Thymus (tissue), 11 donors: ENCODE results near the gene GALT. TPM values are rescaled to one million over a fixed set of nuclear protein-coding genes. Genes with fewer than 3 reads are reported as not detected.

Experiments
- DNase-seq, 9 donors: peaks; one replicate each; pipeline ENCODE4 v3.0.0-alpha.2; 2013; ENCODE audit warnings: low spot score in 9 of 9, low read depth in 6 of 9, missing footprints in 1 of 9
- H3K27ac ChIP-seq, 2 donors: one replicate each; pipeline ENCODE4 v1.5.1; 2013; ENCODE audit warnings: control low read depth in 1 of 2, low read depth in 1 of 2, low read length in 1 of 2, mild to moderate bottlenecking in 1 of 2, moderate library complexity in 1 of 2
- H3K27me3 ChIP-seq, 2 donors: one replicate each; pipeline ENCODE4 v1.5.1; 2013; ENCODE audit warnings: low read length in 1 of 2; ENCODE audit not compliant: control insufficient read depth in 2 of 2, insufficient read depth in 1 of 2
- H3K36me3 ChIP-seq, 2 donors: one replicate each; pipeline ENCODE4 v1.5.1; 2013; ENCODE audit warnings: low read length in 1 of 2, mild to moderate bottlenecking in 1 of 2, moderate library complexity in 1 of 2; ENCODE audit not compliant: control insufficient read depth in 2 of 2, insufficient read depth in 2 of 2
- H3K4me1 ChIP-seq, 2 donors: one replicate each; pipeline ENCODE4 v1.5.1; 2013; ENCODE audit warnings: low read length in 2 of 2; ENCODE audit not compliant: control insufficient read depth in 2 of 2, insufficient read depth in 2 of 2
- H3K4me3 ChIP-seq, 2 donors: one replicate each; pipeline ENCODE4 v1.5.1; 2013; ENCODE audit warnings: low read length in 2 of 2, control low read depth in 1 of 2, mild to moderate bottlenecking in 1 of 2
- H3K9me3 ChIP-seq, 2 donors: one replicate each; pipeline ENCODE4 v1.5.1; 2013; ENCODE audit warnings: low read length in 1 of 2, mild to moderate bottlenecking in 1 of 2; ENCODE audit not compliant: control insufficient read depth in 2 of 2, insufficient read depth in 1 of 2
- WGBS: extraction: QIAGEN DNeasy Blood & Tissue Kit; methylation state at CpG from one replicate; pipeline ENCODE4 v1.1.7; 2013; 5-methylcytosine and 5-hydroxymethylcytosine counted together
- polyA plus RNA-seq: library from polyadenylated mRNA; stranded (reverse); fragments of 200-250 nt; gene quantifications from one replicate; pipeline ENCODE4 v1.2.3, GENCODE V29; 2013
- total RNA-seq: library from RNA; stranded (reverse); fragments of 120-200 nt; gene quantifications from one replicate; pipeline ENCODE4 v1.2.4, GENCODE V29; 2013
- donor health status: healthy.

GALT gene
- total and polyA plus RNA-seq, 2 donors = 34.5 to 61.8 TPM

- no peaks in the 10 kb centered on the region for H3K9me3 ChIP-seq
- no peak for DNase-seq
- H3K4me1 ChIP-seq = peaks cover 9 to 36% of the 10 kb centered on the region in 2 donors
- no peaks in the 10 kb centered on the region for H3K27me3 ChIP-seq
- H3K4me3 ChIP-seq = peak overlapping the region; percentile 74 to 83
- peaks cover 14 to 35% of the 10 kb centered on the region in 2 donors for H3K36me3 ChIP-seq
- H3K27ac ChIP-seq = no peak overlapping the region
- WGBS = 92% methylated on average over 10 of the region's 10 CpGs
Observed at GRCh38 chr9:34647651-34648050, 1.2 kb downstream of the GALT start.

GRCh38 chr9:34648673-34649072 is 2.2 kb downstream of the GALT start:
- Histone ChIP-seq H3K4me1 (peaks cover 9 to 42% of the 10 kb centered on the region in 2 donors), H3K4me3 (no peak overlapping the region), H3K27ac (no peak overlapping the region), H3K27me3 (no peaks in the 10 kb centered on the region), H3K36me3 (peaks cover 14 to 35% of the 10 kb centered on the region in 2 donors), H3K9me3 (no peaks in the 10 kb centered on the region)
- DNase-seq = no peak
- over 99% methylated on average over 8 of the region's 8 CpGs for WGBS

- Histone ChIP-seq H3K9me3 (no peaks in the 10 kb centered on the region), H3K36me3 (peaks cover 14 to 35% of the 10 kb centered on the region in 2 donors), H3K27me3 (no peaks in the 10 kb centered on the region), H3K4me1 (peaks cover 9 to 43% of the 10 kb centered on the region in 2 donors), H3K4me3 (no peak overlapping the region), H3K27ac (peak overlapping the region in 1 of 2 donors; percentile 17)
- DNase-seq = no peak
- WGBS = 97% methylated on average over 5 of the region's 5 CpGs
Observed at GRCh38 chr9:34650816-34651215, 4.3 kb downstream of the GALT start.

- H3K27ac ChIP-seq = no peak overlapping the region
- peaks cover 6 to 39% of the 10 kb centered on the region in 2 donors for H3K4me1 ChIP-seq
- no peak overlapping the region for H3K4me3 ChIP-seq
- H3K9me3 ChIP-seq = no peaks in the 10 kb centered on the region
- H3K27me3 ChIP-seq = no peaks in the 10 kb centered on the region
- whole genome bisulfite sequencing = 92% methylated on average over 4 of the region's 4 CpGs
- peaks cover 14 to 35% of the 10 kb centered on the region in 2 donors for H3K36me3 ChIP-seq
- no peak for DNase-seq
Observed at GRCh38 chr9:34651321-34651720, 4.8 kb downstream of the GALT start.

GRCh38 chr9:34651876-34652601 is 5.6 kb downstream of the GALT start, which contains the start of gene IL11RA:
TSS of gene IL11RA (plus strand) at chr9:34652185. CDS start at chr9:34655218, 3,033 bp downstream.
- Histone ChIP-seq H3K27ac (peak within 1 kb of the TSS in 1 of 2 donors; percentile 17), H3K4me1 (peaks cover 6 to 37% of the 10 kb centered on the region in 2 donors), H3K9me3 (no peaks in the 10 kb centered on the region), H3K4me3 (no peak within 1 kb of the TSS), H3K36me3 (peaks cover 14 to 35% of the 10 kb centered on the region in 2 donors), H3K27me3 (no peaks in the 10 kb centered on the region)
- DNase-seq = peak in 1 of 9 donors; percentile 41
- WGBS = 57% methylated on average over 24 of the region's 24 CpGs

- no peaks in the 10 kb centered on the region for H3K9me3 ChIP-seq
- no peaks in the 10 kb centered on the region for H3K27me3 ChIP-seq
- H3K27ac ChIP-seq = no peak overlapping the region
- H3K4me1 ChIP-seq = peaks cover 2 to 31% of the 10 kb centered on the region in 2 donors
- H3K4me3 ChIP-seq = no peak overlapping the region
- H3K36me3 ChIP-seq = peaks cover 14 to 35% of the 10 kb centered on the region in 2 donors
- 86% methylated on average over 5 of the region's 5 CpGs for WGBS
- no peak for DNase-seq
Observed at GRCh38 chr9:34652602-34653000, 6.1 kb downstream of the GALT start.

- Histone ChIP-seq H3K27me3 (no peaks in the 10 kb centered on the region), H3K27ac (no peak overlapping the region), H3K4me3 (no peak overlapping the region), H3K4me1 (peaks cover 0 to 24% of the 10 kb centered on the region in 2 donors), H3K36me3 (peaks cover 12 to 29% of the 10 kb centered on the region in 2 donors), H3K9me3 (no peaks in the 10 kb centered on the region)
- DNase-seq = no peak
- 79% methylated on average over 11 of the region's 11 CpGs for WGBS
Observed at GRCh38 chr9:34653151-34654072, 6.9 kb downstream of the GALT start.

- WGBS = 88% methylated on average over 11 of the region's 11 CpGs
Observed at GRCh38 chr9:34654323-34655051, 8.0 kb downstream of the GALT start.

More at GRCh38 chr9:34654323-34655051, 8.0 kb downstream of the GALT start:
- Histone ChIP-seq H3K27me3 (no peaks in the 10 kb centered on the region), H3K27ac (no peak overlapping the region), H3K4me3 (no peak overlapping the region), H3K4me1 (peaks cover 0 to 24% of the 10 kb centered on the region in 2 donors), H3K9me3 (no peaks in the 10 kb centered on the region), H3K36me3 (peaks cover 2 to 19% of the 10 kb centered on the region in 2 donors)
- no peak for DNase-seq
